HG02852 (cell line): Measurements from ENCODE around the gene RAB13.

Experiments
- ATAC-seq: cut with Tn5 transposase; IDR thresholded peaks from one replicate; pipeline ENCODE4 v1.9.1; 2021; ENCODE audit warnings: mild to moderate bottlenecking, moderate library complexity; ENCODE audit not compliant: unreplicated experiment

Gene RAB13

DNA sequence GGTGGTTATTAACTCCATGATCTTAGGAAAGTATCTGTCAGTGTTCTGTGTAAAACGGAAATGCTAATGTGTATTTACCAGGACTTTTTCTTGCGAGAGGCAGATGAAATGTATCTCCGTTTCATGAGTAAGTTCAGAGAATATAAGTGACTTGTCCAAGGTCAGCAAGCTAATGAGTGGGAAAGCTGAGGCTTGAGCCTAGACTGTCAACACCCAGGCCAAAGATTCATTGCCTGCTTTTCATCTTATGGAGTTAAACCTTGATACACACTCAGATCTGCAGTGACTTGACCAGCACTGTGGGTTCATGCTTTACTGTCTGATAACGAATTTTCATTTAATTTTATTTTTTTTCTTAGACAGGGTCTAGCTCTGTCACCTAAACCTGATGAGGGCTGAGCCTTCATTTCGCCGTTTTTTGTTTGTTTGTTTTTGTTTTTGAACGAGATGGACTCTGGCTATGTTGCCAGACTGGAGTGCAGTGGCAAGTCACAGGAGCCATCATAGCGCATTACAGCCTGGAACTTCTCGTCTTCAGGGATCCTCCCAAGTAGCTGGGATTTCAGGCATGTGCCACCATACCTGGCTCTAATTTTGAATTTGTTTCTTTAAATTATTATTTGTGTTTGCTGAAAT is 7.7 kb downstream of the RAB13 start:
- ATAC-seq = no peak

- peak; percentile 83 for ATAC-seq
These were observed 8.6 kb downstream of the RAB13 start, which contains the start of gene JTB for GRCh38 chr1:153977250-153978240. JTB (minus strand) TSS chr1:153977674; CDS start chr1:153977252, 422 bp downstream.

GRCh38 chr1:153976819-153977249 is 9.3 kb downstream of the RAB13 start:
- ATAC-seq = peak; percentile 23

DNA sequence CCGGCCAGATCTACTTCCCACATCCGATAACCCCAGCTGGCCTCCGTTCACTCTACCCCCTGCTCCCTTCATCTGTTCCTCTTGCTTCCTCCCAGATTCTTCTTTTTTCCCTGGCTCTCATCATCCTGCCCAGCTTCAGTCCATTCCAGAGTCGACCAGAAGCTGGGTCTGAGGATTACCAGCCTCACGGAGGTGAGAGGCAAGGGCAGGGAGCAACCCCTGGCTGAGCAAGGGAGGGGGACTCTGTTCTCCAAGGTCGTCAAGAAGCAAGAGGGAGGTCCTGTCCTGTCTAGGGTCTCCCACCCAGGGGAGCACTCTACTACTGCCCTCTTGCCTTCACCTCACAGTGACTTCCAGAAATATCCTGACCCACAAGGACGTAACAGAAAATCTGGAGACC is 12.6 kb downstream of the RAB13 start:
- no peak for ATAC-seq

DNA sequence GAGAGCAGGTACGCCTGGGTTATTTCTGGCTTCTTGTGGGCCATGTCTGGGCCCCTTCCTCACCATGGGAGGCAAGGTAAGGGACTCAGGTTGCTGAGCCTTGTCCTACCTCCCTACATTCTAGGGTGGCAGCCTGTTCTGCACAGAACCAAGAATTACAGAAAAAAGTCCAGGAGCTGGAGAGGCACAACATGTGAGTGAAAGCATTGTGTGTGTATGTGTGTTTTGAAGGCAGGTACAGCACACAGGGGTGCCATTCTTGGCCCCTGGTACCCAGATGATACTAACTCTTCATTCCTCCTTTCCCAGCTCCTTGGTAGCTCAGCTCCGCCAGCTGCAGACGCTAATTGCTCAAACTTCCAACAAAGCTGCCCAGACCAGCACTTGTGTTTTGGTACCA is 13.1 kb downstream of the RAB13 start:
- no peak for ATAC-seq

GRCh38 chr1:153970346-153970745 is 15.8 kb downstream of the RAB13 start:
- no peak for ATAC-seq

DNA sequence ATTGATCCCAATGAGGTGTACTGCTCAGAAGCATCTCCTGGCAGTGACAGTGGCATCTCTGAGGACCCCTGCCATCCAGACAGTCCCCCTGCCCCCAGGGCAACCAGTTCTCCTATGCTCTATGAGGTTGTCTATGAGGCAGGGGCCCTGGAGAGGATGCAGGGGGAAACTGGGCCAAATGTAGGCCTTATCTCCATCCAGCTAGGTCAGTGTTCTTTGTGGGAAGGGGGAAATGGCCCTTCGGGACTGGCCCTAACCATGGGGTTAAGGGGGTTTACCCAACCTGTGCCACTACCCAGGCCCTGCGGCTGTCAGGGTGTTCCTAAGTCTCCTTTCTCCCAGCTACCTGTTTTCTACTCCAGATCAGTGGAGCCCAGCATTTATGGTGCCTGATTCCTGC is 17.2 kb downstream of the RAB13 start:
- no peak for ATAC-seq

- ATAC-seq = no peak
These were observed 17.7 kb downstream of the RAB13 start for GRCh38 chr1:153968408-153968807.

- no peak for ATAC-seq
These were observed 18.2 kb downstream of the RAB13 start for GRCh38 chr1:153968000-153968363.

DNA sequence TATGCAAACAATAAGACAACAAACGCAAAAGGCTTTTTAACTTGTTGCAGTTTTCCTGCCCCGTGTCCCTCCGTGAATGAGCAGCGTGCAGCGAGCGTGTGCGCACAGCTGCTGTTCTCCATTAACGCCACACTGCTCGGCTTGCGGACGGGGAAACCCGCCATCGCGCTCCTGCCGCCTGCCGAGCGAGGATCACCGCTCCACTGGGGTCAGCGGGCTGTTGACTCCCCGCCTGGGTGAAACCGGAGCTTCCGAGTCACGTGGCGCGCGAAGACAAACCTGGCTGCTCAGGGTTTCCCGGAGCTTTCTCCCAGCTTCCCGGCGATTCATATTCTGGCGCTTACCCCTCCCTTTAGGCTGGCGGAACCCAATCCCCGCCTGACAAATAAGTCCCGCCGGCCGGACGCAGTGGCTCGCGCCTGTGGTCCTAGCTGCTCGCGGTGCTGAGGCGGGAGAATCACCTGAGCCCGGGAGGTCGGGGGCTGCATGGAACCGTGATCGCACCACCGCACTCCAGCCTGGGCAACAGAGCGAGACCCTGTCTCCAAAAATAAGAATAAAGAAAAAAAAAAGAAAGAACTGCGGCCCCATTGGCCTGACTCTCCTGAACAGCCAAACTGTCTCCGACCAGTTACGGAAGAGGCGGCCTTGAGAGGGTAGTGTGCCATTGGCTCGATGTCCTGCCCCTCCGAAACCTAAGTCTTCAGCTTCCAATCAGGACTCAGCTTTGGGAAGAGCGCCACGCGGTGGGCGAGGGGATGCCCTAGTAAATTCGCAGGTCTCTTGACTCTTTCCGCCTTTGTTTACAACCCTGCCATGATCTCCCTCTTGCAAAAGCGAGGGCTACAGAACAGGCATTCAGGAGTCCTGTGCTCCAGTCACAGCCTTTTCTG is 18.8 kb downstream of the RAB13 start, which contains the start of gene CREB3L4:
Gene CREB3L4 (plus strand): TSS at position 796 of the 893 bp plus-strand sequence. CDS start 624 bp downstream, outside the sequence.
- ATAC-seq = peak; percentile 66

DNA sequence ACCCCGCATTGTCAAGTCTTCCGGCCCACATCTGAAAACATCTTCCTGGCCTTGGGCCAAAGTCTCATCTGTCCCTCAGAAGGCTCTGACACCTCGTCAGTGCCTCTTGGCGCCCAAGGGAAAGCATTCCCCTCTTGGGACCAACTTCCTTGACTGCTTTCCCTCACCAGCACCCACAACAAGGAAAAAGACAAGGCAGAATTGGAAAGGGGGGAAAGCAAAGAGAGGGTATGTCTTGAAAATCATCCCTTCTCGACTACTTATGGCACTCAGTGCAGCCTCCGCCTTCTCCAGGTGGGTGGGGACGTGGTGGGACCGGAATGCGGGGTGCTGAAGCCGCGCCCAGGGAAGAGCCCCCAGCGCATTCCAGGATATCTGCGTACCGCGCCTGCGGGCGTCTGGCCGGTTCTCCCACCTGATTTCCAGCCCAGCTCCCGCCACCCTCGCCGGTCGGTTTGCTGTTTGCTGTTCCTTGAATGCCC is 22.2 kb downstream of the RAB13 start:
- peak; percentile 5 for ATAC-seq

DNA sequence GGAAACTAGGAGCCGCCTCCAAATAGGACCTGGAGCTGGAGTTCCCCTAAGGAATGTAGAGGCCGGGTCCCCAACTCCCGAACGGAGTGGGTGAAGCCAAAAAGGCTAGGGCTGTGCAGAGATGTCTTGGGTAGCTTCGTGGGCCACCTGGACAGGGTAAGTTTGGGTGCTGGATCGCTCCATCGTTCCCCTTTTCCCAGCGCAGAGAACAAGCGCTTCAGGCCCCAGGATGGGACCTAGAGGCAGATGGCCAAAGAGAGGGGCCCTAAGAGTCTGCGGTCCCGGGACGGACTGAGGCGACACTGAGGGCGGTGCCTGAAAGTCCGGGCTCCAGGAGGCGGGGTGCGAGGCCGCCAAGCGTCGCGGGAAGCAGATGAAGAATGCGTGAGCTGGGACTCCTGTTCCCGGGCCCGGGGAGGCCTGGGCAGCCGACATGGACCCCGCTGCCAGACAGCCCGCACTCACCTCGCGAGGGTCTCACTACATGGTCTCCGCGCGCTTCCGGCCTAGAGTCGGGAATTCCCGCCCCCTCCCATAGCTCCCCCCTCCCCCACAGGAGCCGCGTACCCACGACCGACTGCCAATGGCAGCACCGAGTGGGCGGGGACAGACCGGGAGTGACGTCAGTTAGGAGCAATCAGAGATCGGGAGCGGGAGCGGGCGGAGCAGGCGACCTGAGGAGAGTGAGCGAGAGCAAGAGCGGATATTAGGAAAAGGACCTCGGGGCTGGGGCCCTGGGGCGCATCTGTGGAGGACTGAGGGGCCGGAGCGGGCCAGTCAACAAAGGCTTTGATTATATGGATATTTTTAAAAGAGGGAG is 22.9 kb downstream of the RAB13 start, which contains the start of gene SLC39A1:
Gene SLC39A1 (minus strand): TSS at position 508 of the 820 bp plus-strand sequence. CDS start 822 bp downstream, outside the sequence.
- ATAC-seq = peak; percentile 51

DNA sequence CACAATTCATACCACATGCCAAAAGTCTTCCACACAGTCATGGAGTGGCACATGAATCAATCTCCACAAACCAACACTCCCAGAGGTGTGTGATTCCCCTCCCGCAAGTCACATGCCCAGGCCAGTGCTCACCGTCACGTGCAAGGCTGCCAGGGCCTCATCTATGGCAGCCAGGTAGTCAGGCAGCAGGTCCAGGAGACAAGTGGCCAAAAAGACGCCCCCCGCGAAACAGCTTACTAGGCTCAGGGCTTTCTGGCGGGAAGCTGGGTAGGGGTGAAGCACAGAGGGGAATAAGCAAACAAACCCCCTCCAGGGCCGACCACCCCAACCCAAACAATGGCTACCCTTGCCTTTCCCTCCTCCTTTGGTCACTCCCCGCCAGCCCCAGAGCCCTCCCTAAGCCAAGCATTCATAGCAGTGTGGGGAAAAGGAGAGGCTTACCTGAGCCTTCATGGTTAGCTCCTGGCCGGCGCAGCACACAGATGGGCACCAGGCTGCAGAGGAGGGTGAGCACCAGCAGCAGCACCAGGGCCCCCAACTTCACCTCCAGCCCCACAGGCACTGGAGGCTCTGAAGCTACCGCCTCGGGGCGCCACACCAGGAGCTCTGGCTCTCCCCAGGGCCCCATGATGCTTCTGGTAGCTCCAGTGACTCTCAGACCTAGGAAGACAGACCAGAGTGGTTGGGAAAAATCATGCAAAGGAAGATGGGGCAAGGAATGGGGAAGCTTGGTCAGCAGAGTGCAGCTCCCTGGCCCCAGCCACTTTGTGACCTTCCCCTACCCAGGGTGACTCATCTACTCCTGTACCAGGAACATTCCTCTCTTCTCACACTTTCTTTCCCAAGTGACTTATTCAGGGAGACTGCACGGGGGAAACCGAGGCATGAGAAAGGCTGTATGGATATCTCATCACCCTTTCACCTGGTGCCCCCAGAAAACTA is 23.8 kb downstream of the RAB13 start:
- no peak for ATAC-seq

- no peak for ATAC-seq
These were observed 24.7 kb downstream of the RAB13 start for GRCh38 chr1:153961421-153961820.

- ATAC-seq = no peak
These were observed 25.9 kb downstream of the RAB13 start for GRCh38 chr1:153960206-153960605.

DNA sequence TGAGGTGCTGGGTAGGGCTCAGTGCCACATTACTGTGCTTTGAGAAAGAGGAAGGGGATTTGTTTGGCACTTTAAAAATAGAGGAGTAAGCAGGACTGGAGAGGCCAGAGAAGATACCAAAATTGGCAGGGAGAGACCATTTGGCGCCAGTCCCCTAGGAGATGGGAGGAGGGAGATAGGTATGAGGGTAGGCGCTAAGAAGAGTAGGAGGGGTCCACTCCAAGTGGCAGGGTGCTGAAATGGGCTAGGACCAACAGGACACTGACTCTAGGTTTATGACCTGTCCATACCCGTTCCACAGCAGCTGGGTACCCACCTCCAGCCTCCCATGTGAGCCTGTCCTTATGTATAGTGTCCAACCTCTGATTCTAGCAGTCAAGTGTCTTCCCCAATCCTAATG is 26.7 kb downstream of the RAB13 start:
- ATAC-seq = no peak

DNA sequence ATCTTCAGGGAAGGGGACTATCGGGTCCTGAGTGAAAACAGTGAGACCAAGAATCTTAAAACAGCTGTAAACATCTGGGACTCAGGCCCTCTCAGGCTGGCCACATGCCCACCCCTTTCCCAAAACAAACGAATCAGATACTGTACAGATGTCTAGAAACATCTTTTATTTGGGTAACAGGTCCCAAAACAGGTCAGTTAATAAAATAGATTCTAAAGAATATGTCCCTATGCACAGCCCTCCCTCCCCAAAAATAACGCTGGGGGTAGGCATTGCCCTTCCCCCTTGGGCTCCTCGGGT is 27.2 kb downstream of the RAB13 start:
- no peak for ATAC-seq

- peak; percentile 76 for ATAC-seq
These were observed 27.8 kb downstream of the RAB13 start, which contains the start of gene CRTC2 for GRCh38 chr1:153958111-153958960. CRTC2 (minus strand) TSS chr1:153958612; CDS start chr1:153958497, 115 bp downstream.
